ENCODE measurements around the gene OLFML2A. TPM values are rescaled to one million over a fixed set of nuclear protein-coding genes. Genes with fewer than 3 reads are reported as not detected.

OLFML2A gene
- total and polyA plus RNA-seq, 2 of the 13 experiments (the other 11 are each of a cell fraction or from before 2014, with no cell fraction given) = 0.01 to 0.02 TPM

- no peak for TF ChIP-seq KDM5A (IDR thresholded peaks at IDR 0.05; ENCODE audit: borderline replicate concordance, low read length)
Measured at GRCh38 chr9:124761196-124761595, 15.7 kb upstream of the OLFML2A start (continued).

GRCh38 chr9:124761710-124762109 lies 15.2 kb upstream of the OLFML2A start:
- no TSS peak for BruUV-seq (replicated peaks)
- ATAC-seq (no peak), FAIRE-seq (no peak), DNase-seq (ENCODE audit: low spot score) (no peak)
- peaks cover 73% of the 10 kb centered on the region for H3K4me1 ChIP-seq (ENCODE audit: insufficient read depth, low read length)
- H3K9me3 ChIP-seq (ENCODE audit: low read length) = no peaks in the 10 kb centered on the region
- no peak overlapping the region for H2AFZ ChIP-seq (ENCODE audit: low read length)
- H3K4me2 ChIP-seq (ENCODE audit: low read depth, low read length) = no peak overlapping the region
- WGBS (ENCODE audit: low lambda C conversion rate) = 96% methylated on average over 3 of the region's 3 CpGs
- no peak overlapping the region for H3K4me3 ChIP-seq (replicated peaks in 1 of 3; ENCODE audit: insufficient read depth in 1 of 3, low read depth in 2 of 3, low read length in 3 of 3)
- H3K79me2 ChIP-seq (ENCODE audit: insufficient read depth, low read length) = peaks cover 94% of the 10 kb centered on the region
- H3K9ac ChIP-seq (ENCODE audit: insufficient read depth, low read depth, low read length) = no peak overlapping the region
- intact Hi-C loops (cut with micrococcal nuclease; ENCODE audit: unreplicated experiment) = no loop called here
- H3K27ac ChIP-seq (ENCODE audit: extremely low read length, insufficient read depth, low read length) = no peak overlapping the region
- ChIA-PET POLR2A (interaction anchor here (1.6 kb wide), 1 partner anchor 9 kb away, joined by 4 read pairs; no protein-coding TSS in a partner anchor), CTCF (ENCODE audit: low intra/inter-chr PET ratio, low total read pairs) (no interaction called here)
- no peaks in the 10 kb centered on the region; a peak in 1 of 5 replicates for H3K27me3 ChIP-seq (ENCODE audit: control insufficient read depth in 1 of 2, insufficient read depth in 2 of 2, low read length in 2 of 2)
- no peaks in the 10 kb centered on the region for H3K36me3 ChIP-seq (replicated peaks in 1 of 2; ENCODE audit: control insufficient read depth in 1 of 2, insufficient read depth in 2 of 2, low read length in 2 of 2)
- in situ Hi-C loops (cut with HindIII; ENCODE audit: extremely low pct_ligation_motif_present, low pct_unique_long_range_greater_than_20kb) = no loop called here
- peaks cover 10% of the 10 kb centered on the region; the same call in 1 of the 2 replicates for H4K20me1 ChIP-seq (ENCODE audit: insufficient read depth, low read length)
- TF ChIP-seq KDM4B (CRISPR knock-in tag; IDR thresholded peaks at IDR 0.05) (no peak), MED13 (CRISPR knock-in tag; IDR thresholded peaks at IDR 0.05) (no peak), PHB2 (IDR thresholded peaks at IDR 0.05; ENCODE audit: partially characterized antibody) (no peak), RAD51 (IDR thresholded peaks at IDR 0.05; ENCODE audit: borderline replicate concordance) (no peak), SNAPC2 (CRISPR knock-in tag; IDR thresholded peaks at IDR 0.05) (no peak), ZNF331 (CRISPR knock-in tag; IDR thresholded peaks at IDR 0.05) (no peak), HMGXB3 (CRISPR knock-in tag; IDR thresholded peaks at IDR 0.05; ENCODE audit: borderline replicate concordance) (no peak), AHDC1 (CRISPR knock-in tag; IDR thresholded peaks at IDR 0.05; ENCODE audit: borderline replicate concordance) (no peak), TBL1XR1 (IDR thresholded peaks at IDR 0.05; ENCODE audit: borderline replicate concordance, low read length, partially characterized antibody) (no peak), NR1H2 (CRISPR knock-in tag; IDR thresholded peaks at IDR 0.05; ENCODE audit: borderline replicate concordance, low read depth) (no peak), ZNF563 (CRISPR knock-in tag; IDR thresholded peaks at IDR 0.05) (no peak), ZNF446 (CRISPR knock-in tag; IDR thresholded peaks at IDR 0.05) (no peak), EHMT2 (IDR thresholded peaks at IDR 0.05; ENCODE audit: borderline replicate concordance, low read depth, low read length) (no peak), AKAP8 (CRISPR knock-in tag; IDR thresholded peaks at IDR 0.05) (no peak)

Data from HepG2 (cell line).